GM21360 (cell line): ENCODE measurements around the gene TUBGCP2.
"Not testable (repeated sequence)": the region's sequence is repeated elsewhere in the genome, so short reads cannot be mapped to it uniquely, and the experiment has no call there.

ENCODE experiments used
- ATAC-seq: cut with Tn5 transposase; IDR thresholded peaks from one replicate; pipeline ENCODE4 v1.9.1; 2021; ENCODE audit warnings: mild to moderate bottlenecking, moderate library complexity; ENCODE audit not compliant: unreplicated experiment

Gene TUBGCP2

GRCh38 chr10:133267829-133268228, 40.8 kb downstream of the TUBGCP2 start:
- ATAC-seq = no peak

- ATAC-seq = no peak
These were observed 41.4 kb downstream of the TUBGCP2 start for GRCh38 chr10:133267293-133267692.

- ATAC-seq = no peak
These were observed 42.4 kb downstream of the TUBGCP2 start for GRCh38 chr10:133266056-133266795.

GRCh38 chr10:133265052-133265451, 43.6 kb downstream of the TUBGCP2 start:
- ATAC-seq = not testable (repeated sequence)

GRCh38 chr10:133264461-133264860, 44.2 kb downstream of the TUBGCP2 start:
- ATAC-seq = no peak

GRCh38 chr10:133263674-133264073, 45.0 kb downstream of the TUBGCP2 start:
- no peak for ATAC-seq

GRCh38 chr10:133262696-133263095, 46.0 kb downstream of the TUBGCP2 start:
- ATAC-seq = no peak

- ATAC-seq = peak; percentile 38
These were observed 46.8 kb downstream of the TUBGCP2 start for GRCh38 chr10:133261726-133262325.

- peak; percentile 49 for ATAC-seq
These were observed 47.6 kb downstream of the TUBGCP2 start for GRCh38 chr10:133260895-133261725.

- no peak for ATAC-seq
These were observed 49.1 kb downstream of the TUBGCP2 start for GRCh38 chr10:133259602-133259989.

- ATAC-seq = no peak
These were observed 49.7 kb downstream of the TUBGCP2 start for GRCh38 chr10:133258818-133259601.

- no peak for ATAC-seq
These were observed 50.4 kb downstream of the TUBGCP2 start for GRCh38 chr10:133258066-133258817.

GRCh38 chr10:133257489-133258065, 51.1 kb downstream of the TUBGCP2 start:
- no peak for ATAC-seq

- ATAC-seq = no peak
These were observed 53.3 kb downstream of the TUBGCP2 start for GRCh38 chr10:133255323-133255722.

- ATAC-seq = no peak
These were observed 54.1 kb downstream of the TUBGCP2 start for GRCh38 chr10:133254421-133255120.

GRCh38 chr10:133253361-133253955, 55.2 kb downstream of the TUBGCP2 start:
- ATAC-seq = no peak

GRCh38 chr10:133252223-133252552, 56.5 kb downstream of the TUBGCP2 start:
- ATAC-seq = no peak

- ATAC-seq = no peak
These were observed 57.1 kb downstream of the TUBGCP2 start for GRCh38 chr10:133251388-133252222.
